K562 (cell line): ENCODE results near the gene MEF2B. TPM values are rescaled to one million over a fixed set of nuclear protein-coding genes. Genes with fewer than 3 reads are reported as not detected.

ENCODE experiments used
- TBL1XR1 ChIP-seq, 2 experiments: IDR thresholded peaks; 2 replicates each; pipeline ENCODE4 v1.6.1; 2012; ENCODE audit warnings: improper control_type of control experiment in 2 of 2, low read length in 2 of 2, mild to moderate bottlenecking in 1 of 2
- ZNF436 ChIP-seq: fragments of 250-450, 450-650 bp; sonication (Bioruptor Pico); formaldehyde crosslinking; IDR thresholded peaks from 2 replicates; pipeline ENCODE4 v1.7.0; 2020; ENCODE audit warnings: mild to moderate bottlenecking
- ZNF699 ChIP-seq: fragments of 250-450 bp; sonication (Bioruptor Pico); IDR thresholded peaks from 2 replicates; pipeline ENCODE4 v1.8.0; 2021; ENCODE audit warnings: mild to moderate bottlenecking, moderate library complexity; ENCODE audit not compliant: insufficient replicate concordance
- polyA plus RNA-seq, 8 experiments: library from polyadenylated mRNA; depleted of rRNA in 4 of 8; stranded (reverse) in 5 of 8; unstranded in 3 of 8; fragments of >200 nt; fragmentation: Nextera tagmentation in 2 of 8; fragmentation: Illumina TruSeq in 1 of 8; extraction: Ambion mirVana in 2 of 8; extraction: Trizol in 1 of 8; gene quantifications; 2 replicates each; pipeline versions ENCODE4 v1.2.1 to v1.2.3, GENCODE V29; 2011 to 2014; ENCODE audit warnings: inconsistent platforms in 1 of 8, missing spikeins in 1 of 8
- total RNA-seq, 7 experiments: library from RNA; depleted of rRNA in 6 of 7; stranded (reverse); fragments of >200 nt in 6 of 7; fragmentation: Illumina TruSeq in 2 of 7; extraction: Trizol in 2 of 7; gene quantifications; 2 replicates each; pipeline versions ENCODE4 v1.2.1 to v1.2.3, GENCODE V29; 2011 to 2021; ENCODE audit warnings: low replicate concordance in 1 of 7
- TF ChIP-seq, protein P1 (sequence below): sonication (generic); formaldehyde crosslinking; IDR thresholded peaks from 2 replicates; pipeline ENCODE4 v1.8.0; 2023; ENCODE audit warnings: mild to moderate bottlenecking, missing genetic modification reagents
- TF ChIP-seq, protein P2 (sequence below): sonication (generic); formaldehyde crosslinking; IDR thresholded peaks from 2 replicates; pipeline ENCODE4 v1.8.0; 2022; ENCODE audit warnings: missing genetic modification reagents, mild to moderate bottlenecking, moderate library complexity, borderline replicate concordance
- TF ChIP-seq, protein P3 (sequence below), 2 experiments: fragments of 450-650 bp; IDR thresholded peaks; 2 replicates each; pipeline ENCODE4 v1.6.1; 2016
- TF ChIP-seq, protein P4 (sequence below): sonication (generic); formaldehyde crosslinking; IDR thresholded peaks from 2 replicates; pipeline ENCODE4 v1.8.0; 2022; ENCODE audit warnings: mild to moderate bottlenecking, missing genetic modification reagents
- TF ChIP-seq, protein P5 (sequence below), 3 experiments: IDR thresholded peaks in 2 of 3; conservative IDR thresholded peaks in 1 of 3; 2 replicates each; pipeline ENCODE4 v1.5.1; 2011 to 2012; ENCODE audit warnings: low read length in 3 of 3, mild to moderate bottlenecking in 3 of 3, control low read depth in 2 of 3, improper control_type of control experiment in 1 of 3, inconsistent platforms in 1 of 3, low read depth in 1 of 3, mixed read lengths in 1 of 3, moderate library complexity in 1 of 3; ENCODE audit not compliant: insufficient read depth in 2 of 3
- TF ChIP-seq, protein P6 (sequence below): fragments of 450-650 bp; IDR thresholded peaks from 2 replicates; pipeline ENCODE4 v1.6.1; 2014; ENCODE audit warnings: low read depth, mild to moderate bottlenecking, moderate library complexity, borderline replicate concordance

The MEF2B gene
- total and polyA plus RNA-seq, 9 of the 15 experiments (the other 6 are each of a cell fraction or from before 2014, with no cell fraction given), result 0.14 to 1.9 (median 0.71) TPM; not detected in 3

DNA sequence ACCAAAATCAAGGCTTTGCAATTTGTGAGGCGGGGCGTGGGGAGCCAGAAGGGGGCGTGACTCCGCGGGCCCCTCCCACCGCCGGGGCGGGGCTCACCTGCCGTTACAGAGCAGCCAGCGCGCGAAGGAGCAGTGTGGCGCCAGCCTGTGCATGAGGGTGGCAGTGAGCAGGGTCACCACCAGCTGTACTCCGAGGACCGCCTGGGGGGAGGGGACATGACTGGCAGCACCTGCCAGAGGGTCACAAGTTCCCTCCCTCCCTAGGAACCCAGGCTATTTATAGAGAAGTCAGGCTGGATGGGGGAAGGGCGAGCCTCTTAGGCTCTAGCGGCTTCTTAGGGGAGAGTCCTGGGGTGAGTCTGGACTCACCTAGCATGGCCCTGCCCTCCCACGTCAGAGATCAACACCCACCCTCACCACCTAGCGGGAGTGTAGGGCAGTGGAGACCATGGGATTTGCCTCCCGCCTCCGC is 35.3 kb downstream of the MEF2B start (continued):
- TF ChIP-seq, protein P1, sequence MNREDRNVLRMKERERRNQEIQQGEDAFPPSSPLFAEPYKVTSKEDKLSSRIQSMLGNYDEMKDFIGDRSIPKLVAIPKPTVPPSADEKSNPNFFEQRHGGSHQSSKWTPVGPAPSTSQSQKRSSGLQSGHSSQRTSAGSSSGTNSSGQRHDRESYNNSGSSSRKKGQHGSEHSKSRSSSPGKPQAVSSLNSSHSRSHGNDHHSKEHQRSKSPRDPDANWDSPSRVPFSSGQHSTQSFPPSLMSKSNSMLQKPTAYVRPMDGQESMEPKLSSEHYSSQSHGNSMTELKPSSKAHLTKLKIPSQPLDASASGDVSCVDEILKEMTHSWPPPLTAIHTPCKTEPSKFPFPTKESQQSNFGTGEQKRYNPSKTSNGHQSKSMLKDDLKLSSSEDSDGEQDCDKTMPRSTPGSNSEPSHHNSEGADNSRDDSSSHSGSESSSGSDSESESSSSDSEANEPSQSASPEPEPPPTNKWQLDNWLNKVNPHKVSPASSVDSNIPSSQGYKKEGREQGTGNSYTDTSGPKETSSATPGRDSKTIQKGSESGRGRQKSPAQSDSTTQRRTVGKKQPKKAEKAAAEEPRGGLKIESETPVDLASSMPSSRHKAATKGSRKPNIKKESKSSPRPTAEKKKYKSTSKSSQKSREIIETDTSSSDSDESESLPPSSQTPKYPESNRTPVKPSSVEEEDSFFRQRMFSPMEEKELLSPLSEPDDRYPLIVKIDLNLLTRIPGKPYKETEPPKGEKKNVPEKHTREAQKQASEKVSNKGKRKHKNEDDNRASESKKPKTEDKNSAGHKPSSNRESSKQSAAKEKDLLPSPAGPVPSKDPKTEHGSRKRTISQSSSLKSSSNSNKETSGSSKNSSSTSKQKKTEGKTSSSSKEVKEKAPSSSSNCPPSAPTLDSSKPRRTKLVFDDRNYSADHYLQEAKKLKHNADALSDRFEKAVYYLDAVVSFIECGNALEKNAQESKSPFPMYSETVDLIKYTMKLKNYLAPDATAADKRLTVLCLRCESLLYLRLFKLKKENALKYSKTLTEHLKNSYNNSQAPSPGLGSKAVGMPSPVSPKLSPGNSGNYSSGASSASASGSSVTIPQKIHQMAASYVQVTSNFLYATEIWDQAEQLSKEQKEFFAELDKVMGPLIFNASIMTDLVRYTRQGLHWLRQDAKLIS (CRISPR knock-in tag), result peak; percentile 69; the same call in 1 of the 2 replicates
- TF ChIP-seq ZNF436 (CRISPR knock-in tag), result no peak
- TF ChIP-seq, protein P2, sequence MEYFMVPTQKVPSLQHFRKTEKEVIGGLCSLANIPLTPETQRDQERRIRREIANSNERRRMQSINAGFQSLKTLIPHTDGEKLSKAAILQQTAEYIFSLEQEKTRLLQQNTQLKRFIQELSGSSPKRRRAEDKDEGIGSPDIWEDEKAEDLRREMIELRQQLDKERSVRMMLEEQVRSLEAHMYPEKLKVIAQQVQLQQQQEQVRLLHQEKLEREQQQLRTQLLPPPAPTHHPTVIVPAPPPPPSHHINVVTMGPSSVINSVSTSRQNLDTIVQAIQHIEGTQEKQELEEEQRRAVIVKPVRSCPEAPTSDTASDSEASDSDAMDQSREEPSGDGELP (CRISPR knock-in tag), result peak; percentile 95
- TF ChIP-seq ZNF699, result no peak
- TF ChIP-seq, protein P3, sequence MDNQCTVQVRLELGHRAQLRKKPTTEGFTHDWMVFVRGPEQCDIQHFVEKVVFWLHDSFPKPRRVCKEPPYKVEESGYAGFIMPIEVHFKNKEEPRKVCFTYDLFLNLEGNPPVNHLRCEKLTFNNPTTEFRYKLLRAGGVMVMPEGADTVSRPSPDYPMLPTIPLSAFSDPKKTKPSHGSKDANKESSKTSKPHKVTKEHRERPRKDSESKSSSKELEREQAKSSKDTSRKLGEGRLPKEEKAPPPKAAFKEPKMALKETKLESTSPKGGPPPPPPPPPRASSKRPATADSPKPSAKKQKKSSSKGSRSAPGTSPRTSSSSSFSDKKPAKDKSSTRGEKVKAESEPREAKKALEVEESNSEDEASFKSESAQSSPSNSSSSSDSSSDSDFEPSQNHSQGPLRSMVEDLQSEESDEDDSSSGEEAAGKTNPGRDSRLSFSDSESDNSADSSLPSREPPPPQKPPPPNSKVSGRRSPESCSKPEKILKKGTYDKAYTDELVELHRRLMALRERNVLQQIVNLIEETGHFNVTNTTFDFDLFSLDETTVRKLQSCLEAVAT (IDR thresholded peaks at IDR 0.05), result no peak
- TF ChIP-seq, protein P4, sequence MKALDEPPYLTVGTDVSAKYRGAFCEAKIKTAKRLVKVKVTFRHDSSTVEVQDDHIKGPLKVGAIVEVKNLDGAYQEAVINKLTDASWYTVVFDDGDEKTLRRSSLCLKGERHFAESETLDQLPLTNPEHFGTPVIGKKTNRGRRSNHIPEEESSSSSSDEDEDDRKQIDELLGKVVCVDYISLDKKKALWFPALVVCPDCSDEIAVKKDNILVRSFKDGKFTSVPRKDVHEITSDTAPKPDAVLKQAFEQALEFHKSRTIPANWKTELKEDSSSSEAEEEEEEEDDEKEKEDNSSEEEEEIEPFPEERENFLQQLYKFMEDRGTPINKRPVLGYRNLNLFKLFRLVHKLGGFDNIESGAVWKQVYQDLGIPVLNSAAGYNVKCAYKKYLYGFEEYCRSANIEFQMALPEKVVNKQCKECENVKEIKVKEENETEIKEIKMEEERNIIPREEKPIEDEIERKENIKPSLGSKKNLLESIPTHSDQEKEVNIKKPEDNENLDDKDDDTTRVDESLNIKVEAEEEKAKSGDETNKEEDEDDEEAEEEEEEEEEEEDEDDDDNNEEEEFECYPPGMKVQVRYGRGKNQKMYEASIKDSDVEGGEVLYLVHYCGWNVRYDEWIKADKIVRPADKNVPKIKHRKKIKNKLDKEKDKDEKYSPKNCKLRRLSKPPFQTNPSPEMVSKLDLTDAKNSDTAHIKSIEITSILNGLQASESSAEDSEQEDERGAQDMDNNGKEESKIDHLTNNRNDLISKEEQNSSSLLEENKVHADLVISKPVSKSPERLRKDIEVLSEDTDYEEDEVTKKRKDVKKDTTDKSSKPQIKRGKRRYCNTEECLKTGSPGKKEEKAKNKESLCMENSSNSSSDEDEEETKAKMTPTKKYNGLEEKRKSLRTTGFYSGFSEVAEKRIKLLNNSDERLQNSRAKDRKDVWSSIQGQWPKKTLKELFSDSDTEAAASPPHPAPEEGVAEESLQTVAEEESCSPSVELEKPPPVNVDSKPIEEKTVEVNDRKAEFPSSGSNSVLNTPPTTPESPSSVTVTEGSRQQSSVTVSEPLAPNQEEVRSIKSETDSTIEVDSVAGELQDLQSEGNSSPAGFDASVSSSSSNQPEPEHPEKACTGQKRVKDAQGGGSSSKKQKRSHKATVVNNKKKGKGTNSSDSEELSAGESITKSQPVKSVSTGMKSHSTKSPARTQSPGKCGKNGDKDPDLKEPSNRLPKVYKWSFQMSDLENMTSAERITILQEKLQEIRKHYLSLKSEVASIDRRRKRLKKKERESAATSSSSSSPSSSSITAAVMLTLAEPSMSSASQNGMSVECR, result peak; percentile 77
- 0 out of 4 replicates have a peak, but pooled peaks of 1 of the 2 experiments have one; percentile 22 for TF ChIP-seq TBL1XR1 (IDR thresholded peaks at IDR 0.05; ENCODE audit: low read length in 2 of 2)
- TF ChIP-seq, protein P5, sequence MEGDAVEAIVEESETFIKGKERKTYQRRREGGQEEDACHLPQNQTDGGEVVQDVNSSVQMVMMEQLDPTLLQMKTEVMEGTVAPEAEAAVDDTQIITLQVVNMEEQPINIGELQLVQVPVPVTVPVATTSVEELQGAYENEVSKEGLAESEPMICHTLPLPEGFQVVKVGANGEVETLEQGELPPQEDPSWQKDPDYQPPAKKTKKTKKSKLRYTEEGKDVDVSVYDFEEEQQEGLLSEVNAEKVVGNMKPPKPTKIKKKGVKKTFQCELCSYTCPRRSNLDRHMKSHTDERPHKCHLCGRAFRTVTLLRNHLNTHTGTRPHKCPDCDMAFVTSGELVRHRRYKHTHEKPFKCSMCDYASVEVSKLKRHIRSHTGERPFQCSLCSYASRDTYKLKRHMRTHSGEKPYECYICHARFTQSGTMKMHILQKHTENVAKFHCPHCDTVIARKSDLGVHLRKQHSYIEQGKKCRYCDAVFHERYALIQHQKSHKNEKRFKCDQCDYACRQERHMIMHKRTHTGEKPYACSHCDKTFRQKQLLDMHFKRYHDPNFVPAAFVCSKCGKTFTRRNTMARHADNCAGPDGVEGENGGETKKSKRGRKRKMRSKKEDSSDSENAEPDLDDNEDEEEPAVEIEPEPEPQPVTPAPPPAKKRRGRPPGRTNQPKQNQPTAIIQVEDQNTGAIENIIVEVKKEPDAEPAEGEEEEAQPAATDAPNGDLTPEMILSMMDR (IDR thresholded peaks at IDR 0.05 in 2 of 3, conservative IDR thresholded peaks at IDR 0.05 in 1 of 3; ENCODE audit: insufficient read depth in 2 of 3, low read depth in 1 of 3, low read length in 3 of 3), result peak; percentile 38 to 46 (median 40); a peak in 4 of 6 replicates
- TF ChIP-seq, protein P6, sequence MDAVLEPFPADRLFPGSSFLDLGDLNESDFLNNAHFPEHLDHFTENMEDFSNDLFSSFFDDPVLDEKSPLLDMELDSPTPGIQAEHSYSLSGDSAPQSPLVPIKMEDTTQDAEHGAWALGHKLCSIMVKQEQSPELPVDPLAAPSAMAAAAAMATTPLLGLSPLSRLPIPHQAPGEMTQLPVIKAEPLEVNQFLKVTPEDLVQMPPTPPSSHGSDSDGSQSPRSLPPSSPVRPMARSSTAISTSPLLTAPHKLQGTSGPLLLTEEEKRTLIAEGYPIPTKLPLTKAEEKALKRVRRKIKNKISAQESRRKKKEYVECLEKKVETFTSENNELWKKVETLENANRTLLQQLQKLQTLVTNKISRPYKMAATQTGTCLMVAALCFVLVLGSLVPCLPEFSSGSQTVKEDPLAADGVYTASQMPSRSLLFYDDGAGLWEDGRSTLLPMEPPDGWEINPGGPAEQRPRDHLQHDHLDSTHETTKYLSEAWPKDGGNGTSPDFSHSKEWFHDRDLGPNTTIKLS, result peak; percentile 60; the same call in 1 of the 2 replicates
